ENCODE data around the gene SAP25.
"Not testable (repeated sequence)": the region's sequence is repeated elsewhere in the genome, so short reads cannot be mapped to it uniquely, and the experiment has no call there.

The SAP25 gene

DNA sequence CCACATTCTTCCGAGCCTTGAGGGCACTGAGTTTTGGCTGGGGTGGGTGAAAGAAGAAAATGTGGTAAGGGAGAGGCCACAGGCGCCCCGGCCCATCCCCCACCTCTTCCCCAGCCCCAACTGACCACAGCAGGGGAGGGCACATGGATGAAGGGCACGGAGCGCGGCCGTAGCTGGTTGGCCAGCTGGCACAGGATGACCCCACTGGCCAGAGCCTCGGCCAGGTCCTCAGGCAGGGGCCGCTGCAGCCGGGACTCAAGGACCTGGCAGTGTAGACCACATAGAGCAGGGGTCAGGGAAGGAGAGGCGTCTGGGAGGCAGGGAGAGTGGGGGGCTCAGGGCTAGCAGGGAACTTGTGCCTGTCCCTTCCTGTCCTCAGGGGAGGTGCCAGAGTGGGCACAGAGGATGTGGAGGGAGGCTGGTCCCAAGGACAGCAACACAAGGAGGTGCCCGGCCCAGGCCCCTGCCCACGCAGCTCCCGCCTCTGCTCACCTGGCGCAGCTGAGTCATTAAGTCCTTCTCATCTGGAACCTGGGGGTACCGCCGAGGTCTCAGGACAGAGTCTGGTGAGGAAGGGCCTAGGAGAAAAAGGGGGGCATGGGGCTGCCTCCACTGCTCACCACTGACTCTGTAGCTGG lies 2.2 kb upstream of the SAP25 start:
- no peak for DNase-seq (ENCODE audit: low spot score)

DNA sequence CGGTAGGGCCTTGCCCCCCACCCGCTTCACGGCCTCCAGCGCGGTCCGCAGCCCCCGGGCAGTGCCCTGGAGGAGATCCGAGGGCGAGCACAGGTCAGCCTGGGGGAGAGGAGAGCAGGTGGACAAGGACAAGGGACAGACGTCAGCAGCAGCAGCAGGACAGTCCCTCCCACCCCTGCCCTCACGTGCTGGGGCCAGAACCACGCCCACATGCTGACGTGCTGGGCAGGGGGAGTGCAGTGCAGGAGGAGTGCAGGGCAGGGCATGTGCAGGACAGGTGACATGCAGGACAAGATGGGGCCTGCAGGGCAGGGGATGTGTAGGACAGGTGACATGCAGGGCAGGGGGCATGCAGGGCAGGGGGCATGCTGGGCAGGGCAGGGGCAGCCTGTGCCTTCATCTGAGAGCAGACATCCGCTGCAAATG lies 1.5 kb upstream of the SAP25 start:
- no peak for DNase-seq (ENCODE audit: low spot score)

DNA sequence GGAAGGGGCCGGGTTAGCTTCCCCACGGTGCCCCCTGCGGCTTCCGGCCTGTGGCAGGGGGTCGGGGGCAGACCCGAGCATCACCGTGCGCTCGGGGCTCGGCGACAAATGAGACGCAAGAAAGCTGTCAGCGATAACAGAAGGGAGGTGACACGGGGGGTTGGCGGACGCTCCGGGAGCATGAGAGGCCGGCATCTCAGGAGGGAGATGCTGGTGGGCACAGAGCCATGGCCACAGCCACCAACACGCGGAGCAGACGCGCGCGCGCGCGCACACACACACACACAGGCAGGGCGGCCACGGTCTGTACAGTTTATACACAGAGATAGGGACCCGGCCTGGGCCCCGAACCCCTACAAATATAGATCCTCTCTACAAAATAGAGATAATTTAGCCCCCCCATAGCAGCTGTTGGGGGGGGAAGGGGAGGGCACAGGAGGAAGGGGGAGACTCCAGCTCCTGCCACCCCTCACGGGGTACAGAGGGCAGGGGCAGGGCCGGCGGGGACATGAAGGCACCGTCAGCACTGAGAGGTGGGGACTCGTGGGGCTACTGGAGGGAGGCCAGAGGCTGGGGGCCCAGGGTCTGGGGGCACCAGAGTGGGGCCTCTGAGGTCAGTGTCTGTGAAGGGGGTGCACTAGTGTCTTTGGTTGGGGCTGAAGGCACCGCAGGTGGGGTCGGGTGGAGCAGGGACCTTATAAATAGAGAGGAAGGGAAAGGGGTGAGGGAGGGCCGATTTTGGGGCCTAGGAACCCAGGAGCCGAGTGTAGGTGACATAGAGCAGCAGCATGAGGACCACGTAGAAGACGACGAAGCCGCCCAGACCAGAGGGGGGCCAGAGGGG lies 884 bp upstream of the SAP25 start:
- DNase-seq (ENCODE audit: low spot score), result no peak

DNA sequence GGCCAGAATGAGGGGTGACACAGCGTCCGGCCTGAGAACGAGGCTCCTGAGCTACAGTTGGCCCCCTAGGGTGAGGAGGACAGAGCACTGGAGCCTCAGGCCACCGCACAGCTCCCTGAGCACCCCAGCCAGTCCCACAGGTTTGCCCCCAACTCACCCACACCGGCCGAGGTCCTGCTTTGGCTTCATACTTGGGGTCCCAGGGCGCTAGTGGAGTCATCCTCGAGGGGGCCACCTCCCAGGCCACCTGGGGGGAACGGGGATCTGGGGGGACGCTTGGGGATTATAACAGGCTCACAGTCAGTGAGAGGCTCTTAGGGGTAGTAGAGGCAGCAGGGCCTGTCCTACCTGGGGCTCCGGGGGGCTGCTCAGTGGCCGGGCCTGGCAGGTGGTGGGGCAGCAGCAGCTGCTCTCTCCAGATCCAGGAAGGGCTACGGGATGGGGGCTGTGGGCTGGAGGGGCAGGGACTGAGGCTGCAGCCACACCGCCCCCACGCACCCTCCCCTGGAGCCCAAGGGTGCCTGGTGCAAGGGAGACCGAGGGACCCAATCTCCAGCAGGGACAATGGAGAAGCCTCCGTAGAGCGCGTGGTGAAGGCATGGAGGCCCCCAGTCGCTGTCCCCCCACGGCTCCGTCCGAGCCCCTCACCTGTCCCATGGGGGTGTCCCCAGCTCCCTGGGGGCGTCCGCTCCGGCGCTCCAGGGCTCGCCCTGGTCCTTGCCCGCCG lies 588 bp downstream of the SAP25 start:
- DNase-seq (ENCODE audit: low spot score), result no peak

DNA sequence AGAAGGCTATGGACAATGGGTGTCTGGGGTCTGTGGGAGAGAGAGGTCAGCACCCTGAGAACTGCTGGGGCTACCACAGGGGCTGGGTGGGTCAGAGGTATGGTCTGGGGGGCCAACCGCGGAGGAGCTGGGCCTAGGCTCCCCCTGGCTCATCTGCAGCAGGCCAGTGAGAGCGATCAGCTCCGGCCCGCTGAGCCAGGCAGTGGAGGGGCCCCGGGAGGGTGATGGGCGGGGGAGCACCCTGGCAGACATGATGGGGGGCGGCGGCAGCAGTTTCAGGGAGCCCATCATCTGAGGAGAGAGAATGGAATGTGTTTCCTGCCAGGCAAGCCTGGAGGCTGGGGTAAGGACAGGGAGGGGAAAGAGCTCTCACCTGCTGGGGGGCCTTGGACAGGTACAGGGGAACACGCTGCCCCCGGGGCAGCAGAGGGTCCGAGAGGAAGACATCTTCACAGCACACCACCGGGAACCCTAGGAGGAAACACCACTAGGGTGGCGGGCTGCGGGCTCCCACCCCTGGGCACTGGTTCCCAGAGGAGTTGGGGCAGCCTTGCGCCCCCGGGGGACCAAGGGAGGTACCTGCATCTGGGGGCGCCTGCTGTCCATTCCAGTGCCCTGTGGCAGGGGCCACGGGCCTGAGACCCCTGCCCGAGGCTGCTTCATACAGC lies 1.3 kb downstream of the SAP25 start:
- no peak for DNase-seq (ENCODE audit: low spot score)

DNA sequence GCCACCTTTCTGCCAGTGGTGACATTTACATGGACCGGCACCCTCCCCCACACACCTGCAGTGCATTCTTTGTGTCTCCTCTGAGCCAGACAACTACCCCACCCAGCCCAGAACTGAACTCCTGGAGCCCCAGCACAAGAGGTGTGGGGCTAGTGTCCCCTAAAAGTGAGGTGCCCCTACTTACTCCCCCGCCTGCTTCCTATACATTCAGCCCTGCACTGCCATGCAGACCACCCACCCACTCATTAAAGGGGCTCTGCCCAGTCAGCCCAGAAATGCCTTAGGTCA lies 1.9 kb downstream of the SAP25 start:
- DNase-seq (ENCODE audit: low spot score), result no peak

DNA sequence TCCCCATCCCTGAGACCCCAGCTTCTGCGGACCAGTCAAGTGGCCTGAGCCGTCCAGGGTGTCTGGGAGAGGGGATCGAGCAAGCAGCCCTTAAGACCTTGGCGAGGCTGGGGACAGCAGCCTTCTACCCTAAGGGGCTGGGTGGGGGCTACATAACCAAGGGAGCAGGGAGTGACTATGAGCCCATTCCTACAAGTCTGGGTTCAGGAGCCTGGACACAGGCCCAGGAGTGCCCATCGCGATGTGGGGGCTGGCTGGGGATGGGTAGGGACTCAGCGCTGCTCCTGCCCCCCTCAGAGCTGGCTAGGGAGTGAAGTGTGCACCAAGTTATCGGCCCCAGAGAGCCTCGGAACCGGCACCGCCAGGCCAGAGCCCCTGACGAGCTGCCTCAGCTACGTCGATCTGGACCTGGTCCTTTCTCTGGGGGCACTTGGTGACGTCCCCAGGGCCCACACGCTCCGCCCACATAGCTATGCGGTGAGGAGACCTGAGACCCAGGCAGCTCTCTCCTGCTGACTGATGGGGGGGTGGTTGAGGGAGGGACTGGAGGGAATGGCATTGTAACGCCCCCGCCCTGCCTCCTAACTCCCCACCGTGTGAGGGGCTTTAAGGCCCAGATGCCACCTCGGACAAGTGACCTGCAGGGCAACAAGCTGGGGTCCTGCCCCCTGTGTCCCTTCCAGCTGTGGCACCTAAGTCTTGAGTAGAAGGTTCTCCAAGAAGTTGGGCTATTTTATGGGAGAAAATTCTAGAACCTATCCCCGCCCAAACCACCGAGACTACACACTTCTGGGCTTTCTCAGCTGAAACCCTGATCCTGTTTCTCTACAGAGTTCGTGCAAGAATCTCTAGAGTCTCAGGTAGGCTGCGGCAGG lies 2.5 kb downstream of the SAP25 start:
- no peak for DNase-seq (ENCODE audit: low spot score)

DNA sequence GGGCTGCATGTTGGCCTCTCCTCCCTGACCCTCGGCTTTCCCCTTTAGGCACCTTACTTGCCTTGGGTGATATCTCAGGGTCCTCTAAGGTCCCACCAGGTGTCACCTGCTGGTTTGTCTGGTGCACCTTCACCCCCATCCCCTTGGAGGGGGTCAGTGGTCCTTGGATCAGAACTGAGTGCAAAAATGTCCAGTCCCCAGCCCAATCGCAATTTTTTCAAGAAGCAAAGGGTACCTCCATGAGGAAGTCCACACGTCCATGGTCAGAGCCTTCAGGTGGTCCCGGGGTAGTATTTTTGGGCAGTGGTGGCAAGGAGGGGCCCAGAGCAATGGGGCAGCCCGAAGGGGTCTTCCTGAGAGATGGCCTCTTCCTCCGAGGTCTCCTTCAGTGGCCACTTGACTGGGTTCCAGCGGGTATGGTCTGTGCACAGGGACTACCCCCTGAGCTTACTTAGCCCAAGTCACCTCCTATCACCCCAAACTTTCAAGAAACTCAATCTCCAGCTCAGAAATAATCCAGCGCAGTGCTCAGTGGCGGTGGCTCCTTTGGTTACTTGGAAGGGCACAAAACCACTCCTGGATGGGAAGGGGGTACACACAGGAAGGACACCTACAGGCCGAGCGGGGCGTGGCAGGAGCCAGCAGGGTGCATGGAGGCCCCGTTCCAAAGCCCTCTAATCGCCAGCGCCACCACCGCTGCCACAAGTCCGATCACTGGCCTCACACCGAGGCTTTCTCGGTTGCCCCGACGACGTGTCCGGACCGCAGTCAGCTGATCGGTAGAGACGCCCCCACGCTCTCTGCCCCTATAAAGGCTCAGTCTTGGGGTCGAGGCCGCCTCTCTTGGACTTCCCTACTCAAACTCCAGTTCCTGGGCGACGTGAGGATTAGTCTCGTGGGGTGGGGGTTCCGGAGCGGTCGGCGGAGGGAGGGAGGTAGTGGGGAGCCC lies 4.5 kb downstream of the SAP25 start:
- DNase-seq (ENCODE audit: low spot score), result no peak

DNA sequence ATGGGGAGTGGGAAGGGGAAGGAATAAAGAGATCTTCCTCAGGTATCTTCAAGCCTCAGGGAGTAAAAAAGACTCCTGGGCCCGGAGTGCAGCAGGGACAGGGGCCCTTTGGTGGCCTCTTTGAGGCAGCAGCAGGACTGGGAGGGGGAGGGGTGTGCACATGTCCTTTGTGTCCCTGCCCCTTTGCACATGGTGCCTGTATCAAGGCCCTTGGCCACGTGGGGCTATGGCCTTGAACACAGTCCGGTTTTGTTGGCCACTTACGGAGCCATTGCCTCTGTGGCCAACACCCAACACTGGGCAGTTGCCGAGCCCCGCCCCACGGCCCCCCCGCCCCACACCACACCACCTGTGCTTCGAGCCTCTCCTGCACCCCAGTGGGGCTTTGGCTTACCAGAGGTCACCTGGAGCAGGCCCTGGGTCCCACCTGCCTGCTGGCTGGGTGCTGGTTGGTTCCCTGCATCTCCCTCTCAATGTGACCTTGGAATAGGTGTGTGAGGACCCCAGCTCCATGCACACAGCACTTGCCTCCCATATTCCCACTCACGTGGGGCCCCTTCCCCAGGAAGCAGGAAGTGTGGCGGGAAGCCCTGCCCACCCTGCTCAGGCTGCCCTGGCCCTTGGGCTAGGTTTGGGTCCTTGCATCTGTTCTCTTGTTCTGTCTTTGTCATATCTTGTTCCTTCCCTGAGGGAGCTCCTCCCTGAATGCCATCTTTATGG lies 5.4 kb downstream of the SAP25 start:
- no peak for DNase-seq (ENCODE audit: low spot score)

DNA sequence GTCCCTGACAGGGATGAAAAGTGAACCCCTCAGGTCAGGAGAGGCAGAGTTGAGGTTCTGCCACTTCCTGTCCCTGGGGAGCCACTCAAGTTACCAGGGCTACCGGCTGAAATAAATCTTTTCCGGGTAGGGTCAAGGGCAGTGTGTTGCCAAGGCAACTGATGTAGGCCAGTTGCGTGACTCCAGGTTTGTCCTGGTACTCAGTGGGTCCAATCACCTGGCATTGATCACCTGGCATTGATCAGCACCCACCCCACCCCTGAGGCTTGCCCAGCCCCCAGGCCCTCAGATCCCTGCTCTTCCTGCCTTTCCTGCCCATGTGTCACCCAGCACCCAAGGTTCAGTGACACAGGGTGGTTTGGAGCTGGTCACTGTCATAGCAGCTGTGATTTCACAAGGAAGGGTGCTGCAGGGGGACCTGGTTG lies 5.9 kb downstream of the SAP25 start:
- no peak for DNase-seq (ENCODE audit: low spot score)

DNA sequence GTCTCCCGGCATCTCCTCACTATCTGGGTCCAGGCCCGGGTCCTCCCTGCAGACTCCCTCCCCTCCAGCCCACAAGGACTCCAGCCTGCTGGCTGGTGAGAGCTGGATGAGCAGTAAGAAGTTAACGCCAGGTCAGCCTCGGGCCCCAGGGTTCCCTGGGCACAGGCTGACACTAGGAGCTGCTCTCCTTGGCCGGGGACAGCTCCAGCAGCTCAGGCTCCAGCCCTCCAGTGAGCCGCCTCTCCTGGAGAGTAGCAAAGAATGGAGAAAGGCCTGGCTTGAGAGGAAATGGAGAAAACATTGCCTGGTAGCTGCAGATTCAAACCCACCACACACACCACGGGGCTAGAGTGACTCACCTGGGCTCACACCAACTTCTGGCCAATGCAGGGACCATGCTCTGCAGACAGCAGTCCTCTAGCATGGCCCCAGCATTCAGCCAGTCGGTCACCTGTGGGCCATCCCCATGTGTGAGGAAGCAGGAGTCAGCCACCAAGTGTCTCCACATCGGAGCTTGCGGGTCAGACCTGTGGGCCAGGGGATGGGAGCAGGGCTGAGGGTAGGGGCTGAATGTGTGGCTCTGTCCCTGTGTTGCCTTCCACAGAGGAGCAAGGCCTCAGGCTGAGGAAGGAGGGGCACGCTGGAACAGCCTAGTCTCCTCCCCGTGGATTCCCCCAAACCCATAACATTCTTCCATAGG lies 6.5 kb downstream of the SAP25 start:
- DNase-seq (ENCODE audit: low spot score), result no peak

DNA sequence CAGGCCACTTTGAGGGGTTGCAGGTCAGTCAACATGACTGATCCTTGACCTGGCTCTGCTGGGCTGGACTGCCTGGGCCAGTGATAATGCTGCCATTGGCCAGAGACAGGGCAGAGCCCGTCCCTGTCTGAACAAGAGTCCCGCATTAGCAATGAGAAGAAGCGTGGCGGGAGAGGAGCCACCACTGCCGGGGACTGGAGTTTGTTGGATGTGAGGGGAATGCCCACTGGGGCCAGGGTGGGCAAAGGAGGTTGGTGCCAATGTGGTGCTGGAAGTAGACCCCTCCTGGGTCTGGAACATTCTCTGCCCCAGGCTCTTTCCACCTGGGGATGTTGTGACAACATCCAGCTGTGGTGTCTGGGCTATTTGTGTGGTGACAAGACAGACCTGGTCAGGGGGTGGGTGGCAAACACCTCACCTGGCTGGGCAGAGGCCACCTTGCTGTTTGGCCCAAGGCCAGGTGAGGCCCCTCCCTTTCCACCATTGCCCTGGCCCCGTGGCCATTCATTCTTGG lies 7.6 kb downstream of the SAP25 start:
- no peak for DNase-seq (ENCODE audit: low spot score)

DNA sequence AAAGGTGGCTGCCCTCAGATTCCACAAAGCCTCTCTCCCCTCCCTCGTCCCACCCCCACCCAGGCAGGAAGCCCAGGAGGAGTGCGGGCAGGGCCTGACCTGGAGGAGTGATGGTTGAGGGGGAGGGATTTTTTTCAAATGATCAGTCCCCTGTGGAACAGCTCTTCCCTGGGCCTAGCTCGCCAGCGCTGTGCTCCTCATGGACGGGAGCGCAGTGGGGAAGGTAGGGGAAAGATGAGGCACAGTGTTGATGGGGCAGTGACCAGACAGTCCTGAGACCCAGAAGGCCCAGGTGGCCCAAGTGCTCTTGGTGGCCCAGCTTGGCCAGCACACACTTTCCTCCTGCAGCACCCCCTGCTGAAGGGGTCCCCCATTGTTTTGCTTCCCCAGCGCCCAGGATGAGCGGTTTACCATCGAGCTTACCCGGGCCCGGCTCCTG lies 8.5 kb downstream of the SAP25 start:
- DNase-seq (ENCODE audit: low spot score), result no peak

DNA sequence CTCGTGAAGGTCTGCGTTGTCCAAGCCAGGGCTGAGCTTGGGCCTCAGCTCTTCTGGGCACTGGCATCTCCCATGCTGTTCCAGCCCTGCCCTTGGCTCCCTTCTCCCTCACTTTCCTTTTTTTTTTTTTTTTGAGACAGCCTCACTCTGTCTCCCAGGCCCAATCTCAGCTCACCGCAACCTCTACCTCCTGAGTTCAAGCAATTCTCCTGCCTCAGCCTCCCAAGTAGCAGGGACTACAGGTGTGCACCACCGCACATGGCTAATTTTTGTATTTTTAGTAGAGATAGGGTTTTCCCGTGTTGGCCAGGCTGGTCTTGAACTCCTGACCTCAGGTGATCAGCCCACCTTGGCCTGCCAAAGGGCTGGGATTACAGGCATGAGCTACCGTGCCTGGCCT lies 9.3 kb downstream of the SAP25 start:
- not testable (repeated sequence) for DNase-seq (ENCODE audit: low spot score)

DNA sequence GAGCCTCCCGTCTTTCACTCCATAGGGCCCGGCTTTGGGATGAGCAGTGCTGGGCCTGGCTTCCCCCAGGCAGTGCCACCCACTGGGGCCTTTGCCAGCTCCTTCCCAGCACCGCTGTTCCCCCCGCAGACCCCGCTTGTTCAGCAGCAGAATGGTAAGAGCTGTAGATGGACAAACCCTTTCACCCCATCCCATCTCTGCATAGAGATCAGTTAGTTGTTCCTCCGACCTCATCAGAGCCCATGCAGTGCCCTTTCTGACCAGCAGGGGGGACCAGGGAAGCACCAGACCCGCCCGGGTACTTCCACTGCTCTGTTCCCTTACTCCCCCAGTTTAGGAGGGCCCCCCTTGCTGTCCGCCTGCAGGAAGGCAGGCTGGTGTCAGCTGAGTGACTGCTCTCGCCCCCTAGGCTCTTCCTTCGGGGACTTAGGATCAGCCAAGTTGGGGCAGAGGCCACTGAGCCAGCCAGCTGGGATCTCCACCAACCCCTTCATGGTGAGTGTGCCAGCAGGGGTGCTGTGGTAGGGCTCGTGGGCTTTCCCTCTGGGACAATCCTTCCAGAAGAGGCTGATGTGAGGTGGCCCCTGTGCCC lies 9.8 kb downstream of the SAP25 start:
- peak; percentile 58 for DNase-seq (ENCODE audit: low spot score)

DNA sequence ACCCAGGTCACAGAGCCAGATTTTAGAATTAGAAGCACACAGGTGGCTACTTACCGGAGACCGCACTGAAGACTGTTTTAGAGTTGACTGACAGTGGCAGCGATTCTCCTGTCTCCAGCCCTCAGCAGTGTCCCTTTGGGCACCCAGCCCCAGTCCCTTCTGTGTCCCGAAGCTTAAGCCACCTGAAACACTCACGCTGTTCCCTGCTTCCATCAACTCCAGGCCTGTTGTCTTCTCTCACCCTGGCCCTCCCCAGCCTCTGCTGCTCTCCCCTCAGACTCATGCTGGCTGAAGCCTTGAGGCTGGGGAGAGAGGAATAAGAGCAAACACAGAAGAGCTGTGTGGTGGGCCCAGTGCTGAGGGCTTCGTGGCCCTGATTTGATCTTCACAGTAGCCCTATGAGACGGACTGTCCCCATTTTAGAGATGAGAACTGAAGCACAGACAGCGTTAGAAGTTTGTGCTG lies 10.6 kb downstream of the SAP25 start:
- no peak for DNase-seq (ENCODE audit: low spot score)

DNA sequence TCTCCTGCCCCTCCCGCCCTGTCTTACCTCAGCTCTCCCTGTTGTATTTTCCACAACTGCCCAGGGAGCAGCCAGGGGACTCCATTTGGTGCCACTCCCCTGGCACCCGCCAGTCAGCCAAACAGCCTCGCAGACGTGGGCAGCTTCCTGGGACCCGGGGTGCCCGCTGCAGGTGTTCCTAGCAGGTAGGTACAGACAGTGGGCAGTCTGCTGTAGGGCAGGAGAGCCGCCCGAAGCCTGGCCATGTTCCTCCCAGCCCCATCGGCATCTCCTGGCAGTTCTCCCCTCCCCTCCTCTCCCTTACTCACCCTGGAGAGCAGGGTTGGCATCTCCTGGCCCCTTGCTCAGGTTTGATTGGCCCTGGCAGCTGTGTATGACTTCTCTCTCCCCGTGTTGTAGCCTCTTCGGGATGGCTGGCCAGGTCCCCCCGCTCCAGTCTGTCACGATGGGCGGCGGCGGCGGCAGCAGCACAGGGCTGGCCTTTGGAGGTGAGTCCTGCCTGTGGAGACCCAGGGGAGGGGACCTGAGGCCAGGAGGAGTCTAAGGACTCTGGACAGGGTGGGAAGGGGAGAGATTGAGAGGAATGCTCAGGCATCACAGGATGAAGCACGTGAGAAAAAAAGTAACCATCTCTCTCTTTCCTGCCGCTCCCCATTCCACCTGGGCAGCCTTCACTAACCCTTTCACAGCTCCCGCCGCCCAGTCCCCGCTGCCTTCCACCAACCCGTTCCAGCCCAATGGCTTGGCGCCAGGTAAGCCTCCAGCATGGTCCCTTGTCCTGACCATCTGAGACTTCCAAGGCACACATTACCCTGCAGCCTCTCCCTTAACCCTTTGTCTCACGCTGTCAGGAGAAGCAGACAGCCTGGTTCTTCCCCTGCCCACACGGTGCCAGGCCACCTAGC lies 11.3 kb downstream of the SAP25 start:
- DNase-seq (ENCODE audit: low spot score), result no peak

Measured in kidney tubule cell (primary cell).